ENCODE data around the gene ST3GAL5.

The ST3GAL5 gene

GRCh38 chr2:85787282-85787980, 101.4 kb downstream of the ST3GAL5 start:
- H3K27me3 ChIP-seq (ENCODE audit: control insufficient read depth in 1 of 2, insufficient read depth in 2 of 2, low read length in 2 of 2): no peaks in the 10 kb centered on the region
- H3K36me3 ChIP-seq (ENCODE audit: insufficient read depth, low read length): peaks cover 10% of the 10 kb centered on the region
- no peak overlapping the region for H3K4me3 ChIP-seq (ENCODE audit: low read depth in 1 of 2, low read length in 2 of 2)
- peaks cover 34% of the 10 kb centered on the region for H3K4me1 ChIP-seq (ENCODE audit: insufficient read depth, low read length)
- no peaks in the 10 kb centered on the region for H3K9me3 ChIP-seq (ENCODE audit: low read length)
- no peak overlapping the region for H3K27ac ChIP-seq (ENCODE audit: low read depth, low read length)
- no peak overlapping the region for H3K9ac ChIP-seq (ENCODE audit: low read length)
